DMS79 treated with DMSO at 0.1 percent for 48 hours (cell line): ENCODE results near the gene NONO.
"Not testable (repeated sequence)": the region's sequence is repeated elsewhere in the genome, so short reads cannot be mapped to it uniquely, and the experiment has no call there.

ENCODE experiments used
- DNase-seq: peaks from one replicate; lab custom pipeline; 2025; lab: John Stamatoyannopoulos, UW

The NONO gene

DNA sequence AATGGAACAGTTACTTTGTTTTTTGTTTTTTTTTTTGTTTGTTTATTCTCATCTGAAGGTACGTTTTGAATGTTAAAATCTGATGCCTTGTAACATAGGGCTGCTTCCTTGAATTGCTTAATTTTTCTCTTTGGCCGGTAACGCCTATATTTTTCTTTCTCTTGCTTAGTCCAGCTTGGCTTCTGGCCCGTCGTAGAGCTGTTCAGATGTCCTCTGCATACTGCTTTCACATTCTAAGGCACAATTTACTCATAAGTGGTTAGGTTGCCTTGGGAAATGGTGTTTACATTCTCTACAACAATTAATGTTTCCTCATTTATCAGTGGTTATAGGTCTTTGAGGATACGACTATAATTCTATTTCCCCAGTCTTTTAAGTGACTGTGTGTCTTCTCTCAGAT lies 7.9 kb downstream of the NONO start:
- DNase-seq: no peak

DNA sequence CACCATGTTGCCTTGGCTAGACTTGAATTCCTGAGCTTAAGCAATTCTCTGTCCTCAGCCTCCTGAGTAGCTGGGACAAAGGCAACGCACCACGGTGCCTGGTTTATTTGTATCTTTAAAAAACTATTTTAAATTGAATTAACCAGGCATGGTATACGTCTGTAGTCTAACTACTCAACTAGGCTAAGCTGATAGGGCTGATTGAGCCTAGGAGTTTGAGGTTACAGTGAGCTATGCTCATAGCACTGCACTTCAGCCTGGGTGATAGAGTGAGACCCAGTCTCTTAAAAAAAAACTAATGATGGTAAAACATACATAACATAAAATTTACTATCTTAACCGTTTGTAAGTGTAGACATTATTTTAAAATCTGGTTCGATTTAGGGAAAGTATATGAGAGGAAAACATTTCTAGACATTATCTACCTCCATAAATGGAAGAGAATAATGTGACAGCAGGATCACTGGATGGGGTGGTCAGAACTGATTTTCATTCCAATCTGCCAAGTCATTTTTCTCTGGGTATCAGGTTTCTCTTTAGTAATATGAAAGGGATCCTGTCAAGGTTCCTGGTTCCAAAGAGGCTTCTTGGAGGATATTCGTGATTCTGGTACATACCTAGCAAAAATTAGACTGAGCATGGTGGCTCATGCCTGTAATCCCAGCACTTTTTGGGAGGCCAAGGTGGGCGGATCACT lies 9.4 kb downstream of the NONO start:
- DNase-seq: no peak

- no peak for DNase-seq
Observed at GRCh38 chrX:71296806-71297205, 13.4 kb downstream of the NONO start.

DNA sequence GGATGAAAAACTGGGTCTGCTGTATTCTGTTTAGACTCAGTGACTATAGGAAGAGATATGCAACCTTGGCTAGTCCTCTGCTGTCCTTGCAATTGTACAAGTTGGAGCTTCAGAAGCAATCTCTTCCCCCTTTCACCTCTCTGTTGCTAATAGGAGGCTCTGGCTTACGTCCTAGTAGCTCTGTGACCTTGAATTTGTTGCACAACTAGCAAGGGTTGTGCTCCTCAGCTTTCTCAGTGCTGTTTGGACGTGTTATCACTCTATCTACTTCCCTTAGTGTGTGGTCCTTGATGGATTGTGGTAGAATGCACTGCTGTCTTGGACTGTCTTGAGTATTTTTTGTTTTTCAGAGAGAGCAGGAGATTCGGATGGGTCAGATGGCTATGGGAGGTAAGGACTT lies 14.7 kb downstream of the NONO start:
- DNase-seq: no peak

DNA sequence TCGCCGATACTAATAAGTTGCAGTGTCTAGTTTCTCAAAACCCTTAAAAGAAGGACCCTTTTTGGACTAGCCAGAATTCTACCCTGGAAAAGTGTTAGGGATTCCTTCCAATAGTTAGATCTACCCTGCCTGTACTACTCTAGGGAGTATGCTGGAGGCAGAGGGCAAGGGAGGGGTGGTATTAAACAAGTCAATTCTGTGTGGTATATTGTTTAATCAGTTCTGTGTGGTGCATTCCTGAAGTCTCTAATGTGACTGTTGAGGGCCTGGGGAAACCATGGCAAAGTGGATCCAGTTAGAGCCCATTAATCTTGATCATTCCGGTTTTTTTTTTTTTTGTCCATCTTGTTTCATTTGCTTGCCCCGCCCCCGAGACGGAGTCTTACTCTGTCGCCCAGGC lies 16.6 kb downstream of the NONO start:
- not testable (repeated sequence) for DNase-seq

- DNase-seq: not testable (repeated sequence)
Observed at GRCh38 chrX:71300495-71300894, 17.1 kb downstream of the NONO start.

DNA sequence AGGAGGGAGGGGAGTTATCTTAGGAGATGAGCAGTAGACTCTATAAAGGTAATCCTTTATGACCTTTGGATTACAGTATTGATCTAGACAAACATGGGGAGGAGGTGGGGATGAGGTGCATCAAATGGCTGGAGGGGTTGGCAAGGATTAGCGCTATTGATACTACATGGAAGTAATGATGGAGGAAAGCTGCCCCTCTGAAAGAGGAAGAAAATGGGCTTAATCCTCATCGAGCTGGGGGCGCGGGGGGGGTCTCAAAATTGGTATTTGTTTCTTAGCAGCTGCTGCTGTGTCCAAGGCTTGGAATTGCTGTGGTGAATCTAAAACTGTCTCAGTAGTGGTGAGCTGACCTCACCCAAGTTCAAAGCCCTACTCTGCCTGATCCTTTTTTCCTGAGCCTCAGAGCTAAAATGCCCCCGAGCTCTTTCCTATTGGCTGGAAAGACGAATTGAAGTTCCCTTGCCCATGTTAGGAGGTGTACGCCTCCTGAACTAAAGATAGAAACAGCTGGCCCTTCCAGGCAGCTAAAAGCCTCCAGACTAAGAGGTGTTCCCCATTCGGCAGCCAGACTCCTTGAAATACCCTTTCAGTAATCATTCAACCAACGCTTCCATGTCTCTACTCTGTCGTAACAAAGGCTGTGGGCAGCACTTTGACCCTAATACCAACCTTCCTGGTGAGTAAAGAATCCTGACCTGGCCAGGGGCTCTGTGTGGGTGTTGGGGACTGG lies 17.9 kb downstream of the NONO start, which contains the start of gene ITGB1BP2:
TSS of gene ITGB1BP2 (plus strand) at position 556 of the 730 bp plus-strand sequence. CDS start at position 613, 57 bp downstream.
- DNase-seq: no peak

- DNase-seq: no peak
Observed at GRCh38 chrX:71302461-71303213, 19.2 kb downstream of the NONO start.

DNA sequence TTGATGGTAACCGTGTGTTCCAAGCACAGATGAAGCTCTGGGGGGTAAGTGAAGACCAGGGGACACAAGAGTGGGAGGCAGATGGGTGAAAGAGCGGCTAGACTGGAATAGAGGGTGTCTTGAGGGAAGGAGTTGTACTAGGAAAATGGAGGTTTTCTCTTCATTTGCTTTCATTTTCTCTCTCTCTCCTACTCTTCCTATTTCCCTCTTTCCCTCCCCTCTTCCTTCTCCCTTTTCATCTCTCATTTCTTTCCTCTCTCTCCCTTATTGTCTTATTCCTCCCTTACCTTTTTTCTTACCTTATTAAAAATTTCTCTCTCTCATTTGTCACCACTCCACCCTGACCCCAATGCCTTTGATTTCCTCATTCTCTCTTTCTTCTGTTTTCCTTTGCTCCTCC lies 21.1 kb downstream of the NONO start:
- no peak for DNase-seq

DNA sequence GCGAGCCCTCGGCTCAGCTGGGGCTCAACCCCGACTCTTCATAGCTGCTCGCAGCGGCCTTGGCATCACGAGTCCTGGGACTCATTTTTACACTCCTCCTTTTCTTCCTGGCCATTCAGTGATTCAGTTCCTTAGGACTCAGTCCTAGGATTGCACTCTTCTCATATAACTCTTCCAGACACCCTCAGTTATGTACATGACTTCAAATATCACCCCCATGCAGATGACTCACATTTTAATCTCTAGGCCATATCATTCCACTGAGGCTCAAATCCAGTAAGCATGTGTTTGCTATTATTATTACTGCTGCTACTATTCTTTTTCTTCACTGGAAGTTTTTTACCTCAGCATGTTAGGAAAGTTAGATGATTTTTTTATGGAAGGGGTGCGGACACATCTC lies 32.5 kb downstream of the NONO start:
- DNase-seq: no peak

- DNase-seq: not testable (repeated sequence)
Observed at GRCh38 chrX:71316959-71317358, 33.5 kb downstream of the NONO start.

GRCh38 chrX:71320126-71320525 lies 36.7 kb downstream of the NONO start:
- DNase-seq: no peak

DNA sequence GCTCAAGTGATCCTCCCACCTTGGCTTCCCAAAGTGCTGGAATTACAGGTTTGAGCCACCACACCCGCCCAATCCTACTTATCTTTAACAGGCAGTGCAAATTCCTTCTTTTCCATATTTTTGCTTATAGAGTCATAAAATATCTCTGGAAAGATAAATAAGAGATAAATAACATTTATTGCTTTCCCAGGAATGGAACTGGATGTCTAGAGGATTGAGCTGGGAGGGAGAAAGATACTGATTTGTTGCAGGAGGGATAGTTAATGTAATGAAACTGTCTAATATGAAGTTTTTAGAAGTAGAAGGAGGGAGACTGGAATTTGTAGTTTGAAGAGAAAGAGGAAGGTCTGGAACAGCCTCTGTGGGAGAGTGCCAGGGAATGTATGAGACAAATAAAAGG lies 38.3 kb downstream of the NONO start:
- no peak for DNase-seq

- DNase-seq: not testable (repeated sequence)
Observed at GRCh38 chrX:71324452-71324851, 41.0 kb downstream of the NONO start.

DNA sequence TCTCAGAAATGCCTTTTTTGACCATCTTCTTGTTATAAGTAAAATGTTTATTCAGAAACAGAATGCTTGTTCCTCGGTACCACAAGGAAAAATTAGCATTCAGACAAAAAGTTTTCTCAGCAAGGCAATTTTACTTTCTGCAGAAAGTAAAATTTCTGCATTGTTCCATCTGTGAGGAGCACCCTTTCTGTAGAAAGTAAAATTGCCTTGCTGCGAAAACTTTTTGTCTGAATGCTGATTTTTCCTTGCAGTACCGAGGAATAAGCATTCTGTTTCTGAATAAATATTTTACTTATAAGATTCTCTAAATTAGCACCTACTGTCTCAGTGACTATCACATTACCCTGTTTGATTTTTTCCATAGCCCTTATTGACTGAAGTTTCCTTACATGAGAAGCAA lies 43.0 kb downstream of the NONO start:
- no peak for DNase-seq

DNA sequence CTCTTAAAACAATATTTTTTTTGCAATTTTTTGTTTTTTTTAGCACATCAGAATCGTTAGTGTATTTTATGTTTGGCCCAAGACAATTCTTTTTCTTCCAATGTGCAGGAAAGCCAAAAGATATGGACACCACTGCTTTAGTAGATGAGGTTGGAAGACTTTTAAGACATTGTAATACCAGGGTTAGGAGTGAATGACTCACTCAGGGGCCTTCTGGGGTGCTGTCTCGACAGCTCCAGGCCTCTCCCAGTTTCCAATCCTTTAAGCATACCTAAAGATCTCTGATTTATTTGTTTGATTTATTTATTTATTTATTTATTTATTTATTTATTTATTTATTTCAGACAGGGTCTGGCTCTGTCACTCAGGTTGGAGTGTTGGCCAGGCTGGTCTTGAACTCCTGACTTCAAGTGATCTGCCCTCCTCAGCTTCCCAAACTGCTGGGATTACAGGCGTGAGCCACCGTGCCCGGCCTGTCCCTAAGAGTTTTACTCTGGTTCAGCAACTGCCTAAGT lies 65.8 kb downstream of the NONO start:
- not testable (repeated sequence) for DNase-seq

DNA sequence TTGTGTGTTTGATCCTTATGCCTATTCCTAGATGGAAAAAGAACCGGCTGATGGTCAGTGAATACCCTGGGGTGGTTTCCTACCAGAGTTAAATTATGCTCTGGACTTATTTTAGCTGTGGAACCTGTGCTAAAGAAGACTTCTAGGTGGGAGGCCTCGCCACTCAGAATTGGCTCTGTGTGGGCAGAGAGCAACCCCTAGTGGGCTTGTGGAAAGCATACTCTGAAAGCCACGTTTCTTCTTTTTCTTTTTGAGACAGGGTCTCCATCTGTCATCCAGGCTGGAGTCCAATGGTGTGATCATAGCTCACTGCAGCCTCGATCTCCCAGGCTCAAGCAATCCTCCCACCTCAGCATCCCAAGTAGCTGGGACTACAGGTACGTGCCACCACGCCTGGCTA lies 66.4 kb downstream of the NONO start:
- not testable (repeated sequence) for DNase-seq
